Measurements from ENCODE around the gene DNAJC19. TPM values are rescaled to one million over a fixed set of nuclear protein-coding genes. Genes with fewer than 3 reads are reported as not detected.
"Not testable (repeated sequence)": the region's sequence is repeated elsewhere in the genome, so short reads cannot be mapped to it uniquely, and the experiment has no call there.

The DNAJC19 gene
- total RNA-seq, 2 experiments from 2014 or later, result 55.0 to 80.7 TPM

DNA sequence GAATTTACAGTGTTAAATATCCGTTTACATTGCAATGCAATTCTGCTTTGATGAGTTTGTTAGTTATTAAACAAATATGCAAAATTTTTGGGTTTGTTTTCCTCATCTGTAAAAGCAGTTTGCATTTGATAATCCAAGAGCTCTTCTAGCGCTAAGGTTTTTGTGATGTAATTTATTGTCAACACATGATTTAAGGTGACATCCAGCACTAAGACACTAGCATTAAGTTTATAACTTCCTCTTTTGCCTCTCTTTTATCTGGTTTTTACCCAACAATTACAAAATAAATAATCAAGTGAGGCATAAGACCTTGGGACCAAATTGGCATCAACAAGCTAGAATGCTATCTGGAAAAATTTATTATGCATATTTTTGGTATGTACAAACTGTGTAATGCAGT lies 969 bp upstream of the DNAJC19 start:
- H3K27ac Mint-ChIP-seq, result peak overlapping the region; percentile 94
- no peak for ATAC-seq
- peaks cover 6% of the 10 kb centered on the region for H3K27me3 Mint-ChIP-seq
- no peak for DNase-seq
- POLR2A ChIA-PET, result no interaction called here
- CTCF ChIA-PET, result interaction anchor here (1.0 kb wide), 1 partner anchor 29 kb away, joined by 3 read pairs; no protein-coding TSS in a partner anchor
- intact Hi-C loops (cut with DNase I, micrococcal nuclease), result no loop called here
- H3K4me3 Mint-ChIP-seq, result peak overlapping the region; percentile 86
- peaks cover 18% of the 10 kb centered on the region for H3K36me3 Mint-ChIP-seq (ENCODE audit: low read depth)
- H3K9me3 Mint-ChIP-seq (ENCODE audit: low read depth), result no peaks in the 10 kb centered on the region
- H3K4me1 Mint-ChIP-seq, result peaks cover 25% of the 10 kb centered on the region

DNA sequence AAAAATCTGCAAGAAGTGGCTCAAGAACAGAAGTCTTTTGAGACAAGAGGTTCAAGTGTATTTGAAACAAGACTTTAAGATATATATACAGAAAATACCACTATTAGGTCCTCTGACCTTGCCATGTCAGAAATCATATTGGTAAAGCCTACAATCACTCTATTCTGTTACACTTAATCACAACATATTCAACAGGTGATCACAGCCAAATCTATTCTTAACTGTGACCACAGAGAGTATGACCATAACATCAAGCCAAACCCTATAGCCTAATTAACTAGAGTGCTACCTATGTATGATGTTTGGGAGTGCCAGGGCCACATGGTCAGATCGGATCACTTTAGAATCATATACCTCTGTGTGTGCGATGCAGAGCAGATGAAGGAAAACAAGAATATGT lies 2.2 kb downstream of the DNAJC19 start:
- H3K27ac Mint-ChIP-seq, result peak overlapping the region; percentile 20
- H3K4me3 Mint-ChIP-seq, result no peak overlapping the region
- intact Hi-C loops (cut with DNase I, micrococcal nuclease), result loop anchor here in 1 of 2 experiments (10.0 kb wide), 1 partner anchor 383 kb away; the partner anchor contains the start of gene TTC14
- CTCF ChIA-PET, result no interaction called here
- peaks cover 25% of the 10 kb centered on the region for H3K4me1 Mint-ChIP-seq
- DNase-seq, result no peak
- no peaks in the 10 kb centered on the region for H3K27me3 Mint-ChIP-seq
- POLR2A ChIA-PET, result no interaction called here
- H3K9me3 Mint-ChIP-seq (ENCODE audit: low read depth), result no peaks in the 10 kb centered on the region
- no peak for ATAC-seq
- H3K36me3 Mint-ChIP-seq (ENCODE audit: low read depth), result peaks cover 32% of the 10 kb centered on the region

DNA sequence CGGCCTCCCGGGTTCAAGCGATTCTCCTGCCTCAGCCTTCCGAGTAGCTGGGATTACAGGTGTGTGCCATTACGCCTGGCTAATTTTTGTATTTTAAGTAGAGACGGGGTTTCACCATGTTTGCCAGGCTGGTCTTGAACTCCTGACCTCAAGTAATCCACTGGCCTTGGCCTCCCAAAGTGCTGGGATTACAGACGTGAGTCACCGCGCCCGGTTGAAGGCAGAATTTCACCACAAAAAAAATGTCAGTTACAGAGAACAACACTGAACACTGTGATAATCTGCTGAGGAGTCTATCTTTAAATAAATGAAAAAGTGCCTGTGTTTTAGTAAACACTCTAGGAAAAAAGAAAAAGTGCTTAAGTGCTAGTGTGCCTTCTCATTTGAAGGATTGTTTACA lies 3.2 kb downstream of the DNAJC19 start:
- POLR2A ChIA-PET; H3K9me3 Mint-ChIP-seq (ENCODE audit: low read depth); H3K27me3 Mint-ChIP-seq; CTCF ChIA-PET; DNase-seq; H3K4me3 Mint-ChIP-seq; ATAC-seq; H3K27ac Mint-ChIP-seq: not testable (repeated sequence)
- peaks cover 36% of the 10 kb centered on the region for H3K36me3 Mint-ChIP-seq (ENCODE audit: low read depth)
- H3K4me1 Mint-ChIP-seq, result peaks cover 25% of the 10 kb centered on the region
- intact Hi-C loops (cut with DNase I, micrococcal nuclease), result loop anchor here in 1 of 2 experiments (10.0 kb wide), 1 partner anchor 382 kb away; the partner anchor contains the start of gene TTC14

DNA sequence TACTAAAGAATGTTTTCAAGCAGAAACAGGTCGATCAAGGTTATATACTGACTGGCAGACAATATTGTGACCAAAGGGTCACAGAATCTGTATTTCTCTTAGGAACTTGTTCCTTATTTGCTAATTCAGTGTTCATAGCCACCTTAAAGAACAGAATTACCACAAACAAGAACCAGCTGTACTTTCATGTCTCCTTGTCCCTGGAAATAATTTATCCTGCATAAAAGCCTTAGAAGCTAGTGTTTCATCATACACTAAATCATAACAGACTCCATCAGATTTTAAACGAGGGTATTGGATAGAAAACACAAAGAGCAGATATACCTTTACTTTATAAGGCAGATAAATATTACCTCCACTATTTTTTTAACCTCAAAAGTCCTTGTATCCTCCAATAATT lies 6.4 kb downstream of the DNAJC19 start:
- H3K9me3 Mint-ChIP-seq (ENCODE audit: low read depth), result no peaks in the 10 kb centered on the region
- intact Hi-C loops (cut with DNase I, micrococcal nuclease), result loop anchor here in 1 of 2 experiments (10.0 kb wide), 1 partner anchor 378 kb away; the partner anchor contains the start of gene TTC14

DNA sequence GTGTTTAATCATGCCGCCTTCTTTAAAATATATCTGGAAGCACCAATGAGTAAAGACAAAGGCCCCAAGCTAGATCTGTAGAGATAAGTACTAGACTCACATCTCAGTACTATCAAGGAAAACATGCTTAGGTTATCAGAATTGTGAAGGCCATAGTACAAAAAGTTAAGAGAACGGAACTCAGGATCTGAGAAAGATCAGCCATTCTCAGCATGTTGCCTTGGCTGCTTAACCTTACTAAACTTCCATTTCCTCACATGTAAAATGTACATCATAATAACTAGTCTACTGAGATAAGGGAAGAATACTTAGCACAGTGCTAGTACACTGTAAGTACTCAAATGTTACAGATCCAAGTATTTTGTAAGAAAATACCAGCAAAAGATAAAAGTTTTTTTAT lies 7.6 kb downstream of the DNAJC19 start:
- peaks cover 42% of the 10 kb centered on the region for H3K36me3 Mint-ChIP-seq (ENCODE audit: low read depth)

More for the DNA sequence above, 6.4 kb downstream of the DNAJC19 start:
- ChIA-PET CTCF (interaction anchor here (0.6 to 0.9 kb wide), 2 partner anchors 10 to 20 kb away, joined by 3 read pairs; no protein-coding TSS in a partner anchor), POLR2A (no interaction called here)
- Mint-ChIP-seq H3K4me3 (no peak overlapping the region), H3K36me3 (ENCODE audit: low read depth) (peaks cover 43% of the 10 kb centered on the region), H3K27me3 (no peaks in the 10 kb centered on the region), H3K27ac (peak overlapping the region; percentile 58), H3K4me1 (peaks cover 19% of the 10 kb centered on the region)
- DNase-seq (no peak), ATAC-seq (no peak)

GRCh38 chr3:180980611-180981010 lies 8.9 kb downstream of the DNAJC19 start:
- H3K27me3 Mint-ChIP-seq, result no peaks in the 10 kb centered on the region
- DNase-seq, result no peak
- peaks cover 40% of the 10 kb centered on the region for H3K36me3 Mint-ChIP-seq (ENCODE audit: low read depth)
- no peak overlapping the region for H3K4me3 Mint-ChIP-seq
- no peaks in the 10 kb centered on the region for H3K9me3 Mint-ChIP-seq (ENCODE audit: low read depth)
- intact Hi-C loops (cut with DNase I, micrococcal nuclease), result loop anchor here in 1 of 2 experiments (10.0 kb wide), 1 partner anchor 376 kb away; the partner anchor contains the start of gene TTC14
- H3K27ac Mint-ChIP-seq, result peak overlapping the region; percentile 58
- H3K4me1 Mint-ChIP-seq, result no peaks in the 10 kb centered on the region
- CTCF ChIA-PET, result interaction anchor here (0.6 to 0.7 kb wide), 2 partner anchors 1026 to 1704 kb away, joined by 3 to 4 read pairs; no protein-coding TSS in a partner anchor
- POLR2A ChIA-PET, result no interaction called here
- ATAC-seq, result peak; percentile 36

More for the DNA sequence above, 7.6 kb downstream of the DNAJC19 start:
- Mint-ChIP-seq H3K9me3 (ENCODE audit: low read depth) (no peaks in the 10 kb centered on the region), H3K4me3 (no peak overlapping the region), H3K4me1 (peaks cover 6% of the 10 kb centered on the region), H3K27me3 (no peaks in the 10 kb centered on the region), H3K27ac (no peak overlapping the region)
- intact Hi-C loops (cut with DNase I, micrococcal nuclease), result loop anchor here in 1 of 2 experiments (10.0 kb wide), 1 partner anchor 377 kb away; the partner anchor contains the start of gene TTC14
- DNase-seq (no peak), ATAC-seq (no peak)
- POLR2A ChIA-PET, result no interaction called here
- CTCF ChIA-PET, result interaction anchor here (1.0 kb wide), 1 partner anchor 21 kb away, joined by 4 read pairs; no protein-coding TSS in a partner anchor

DNA sequence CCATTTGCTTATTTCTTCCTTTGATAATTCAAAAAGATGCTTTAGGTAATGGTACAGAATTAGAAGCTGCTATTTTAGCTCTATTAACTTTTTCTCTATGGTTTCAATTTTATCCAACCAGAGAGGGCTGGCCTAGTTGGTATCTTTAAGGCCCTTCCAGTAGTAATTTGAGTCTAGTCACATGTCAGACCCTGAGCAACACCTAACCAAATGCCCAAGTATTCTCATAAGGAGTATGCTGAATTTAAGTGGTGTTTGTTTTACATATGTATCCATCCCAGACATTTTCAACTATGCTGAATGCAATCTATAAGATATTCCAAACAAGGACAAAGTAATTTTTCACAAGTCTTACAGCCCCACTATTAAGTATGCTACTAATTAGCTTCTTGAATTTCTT lies 9.6 kb downstream of the DNAJC19 start:
- DNase-seq, result no peak
- Mint-ChIP-seq H3K4me3 (no peak overlapping the region), H3K4me1 (no peaks in the 10 kb centered on the region), H3K36me3 (ENCODE audit: low read depth) (peaks cover 35% of the 10 kb centered on the region), H3K27ac (peak overlapping the region; percentile 13), H3K9me3 (ENCODE audit: low read depth) (no peaks in the 10 kb centered on the region), H3K27me3 (no peaks in the 10 kb centered on the region)
- ChIA-PET POLR2A (no interaction called here), CTCF (interaction anchor here (0.6 kb wide), 1 partner anchor 1026 kb away, joined by 4 read pairs; no protein-coding TSS in a partner anchor)
- ATAC-seq, result no peak
- intact Hi-C loops (cut with DNase I, micrococcal nuclease), result loop anchor here in 1 of 2 experiments (10.0 kb wide), 1 partner anchor 375 kb away; the partner anchor contains the start of gene TTC14

- peaks cover 6% of the 10 kb centered on the region for H3K4me1 Mint-ChIP-seq
- H3K36me3 Mint-ChIP-seq (ENCODE audit: low read depth), result peaks cover 35% of the 10 kb centered on the region
- DNase-seq (no peak), ATAC-seq (no peak)
- ChIA-PET CTCF (no interaction called here), POLR2A (no interaction called here)
- H3K9me3 Mint-ChIP-seq (ENCODE audit: low read depth), result no peaks in the 10 kb centered on the region
- H3K27me3 Mint-ChIP-seq, result no peaks in the 10 kb centered on the region
- H3K27ac Mint-ChIP-seq, result no peak overlapping the region
- intact Hi-C loops (cut with DNase I, micrococcal nuclease), result no loop called here
- H3K4me3 Mint-ChIP-seq, result no peak overlapping the region
Measured at GRCh38 chr3:180977498-180977897, 12.0 kb downstream of the DNAJC19 start.

DNA sequence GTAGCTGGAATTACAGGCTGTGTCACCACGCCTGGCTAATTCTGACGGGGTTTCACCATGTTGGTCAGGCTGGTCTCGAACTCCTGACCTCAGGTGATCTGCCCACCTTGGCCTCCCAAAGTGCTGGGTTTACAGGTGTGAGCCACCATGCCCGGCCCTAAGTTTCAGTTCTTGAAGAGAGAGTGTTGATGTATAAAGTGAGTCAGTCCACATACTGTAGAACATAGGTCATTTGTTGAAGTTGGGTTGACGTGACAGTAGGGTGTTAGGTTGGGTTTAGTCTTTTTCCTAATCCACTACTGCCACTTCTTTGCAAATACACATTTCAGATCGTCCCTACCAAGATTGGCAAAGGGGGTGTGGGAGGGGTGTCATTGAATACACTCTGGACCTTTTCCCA lies 15.2 kb downstream of the DNAJC19 start:
- DNase-seq, result no peak
- Mint-ChIP-seq H3K27me3 (no peaks in the 10 kb centered on the region), H3K4me1 (peaks cover 6% of the 10 kb centered on the region), H3K27ac (no peak overlapping the region), H3K36me3 (ENCODE audit: low read depth) (peaks cover 38% of the 10 kb centered on the region), H3K9me3 (ENCODE audit: low read depth) (no peaks in the 10 kb centered on the region), H3K4me3 (no peak overlapping the region)
- CTCF ChIA-PET, result no interaction called here
- POLR2A ChIA-PET, result no interaction called here
- intact Hi-C loops (cut with DNase I, micrococcal nuclease), result no loop called here
- peak; percentile 33 for ATAC-seq

DNA sequence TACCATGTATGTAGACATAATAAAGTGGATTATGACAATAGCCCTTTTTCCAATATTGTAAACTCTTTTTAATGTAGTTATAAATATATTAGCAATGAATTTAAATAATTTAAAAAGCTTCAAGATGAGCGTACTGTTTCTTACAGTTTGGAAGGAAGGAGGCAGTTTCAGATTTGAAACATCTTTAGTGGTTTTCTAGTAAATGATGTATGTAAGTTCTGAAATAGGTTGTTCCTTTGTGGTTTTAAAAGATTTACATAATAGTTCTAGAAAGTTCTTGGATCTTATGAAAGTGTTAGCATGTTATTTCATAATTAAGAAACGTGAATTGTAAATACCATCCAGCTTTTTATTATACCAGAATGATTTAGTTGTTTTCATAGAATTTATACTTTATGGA lies 16.0 kb downstream of the DNAJC19 start:
- intact Hi-C loops (cut with DNase I, micrococcal nuclease), result no loop called here
- ATAC-seq, result no peak
- no peaks in the 10 kb centered on the region for H3K27me3 Mint-ChIP-seq
- H3K27ac Mint-ChIP-seq, result no peak overlapping the region
- CTCF ChIA-PET, result interaction anchor here (1.9 kb wide), 1 partner anchor 11 kb away, joined by 11 read pairs; no protein-coding TSS in a partner anchor
- H3K9me3 Mint-ChIP-seq (ENCODE audit: low read depth), result no peaks in the 10 kb centered on the region
- H3K36me3 Mint-ChIP-seq (ENCODE audit: low read depth), result peaks cover 39% of the 10 kb centered on the region
- DNase-seq, result no peak
- peaks cover 6% of the 10 kb centered on the region for H3K4me1 Mint-ChIP-seq
- H3K4me3 Mint-ChIP-seq, result no peak overlapping the region
- POLR2A ChIA-PET, result no interaction called here

DNA sequence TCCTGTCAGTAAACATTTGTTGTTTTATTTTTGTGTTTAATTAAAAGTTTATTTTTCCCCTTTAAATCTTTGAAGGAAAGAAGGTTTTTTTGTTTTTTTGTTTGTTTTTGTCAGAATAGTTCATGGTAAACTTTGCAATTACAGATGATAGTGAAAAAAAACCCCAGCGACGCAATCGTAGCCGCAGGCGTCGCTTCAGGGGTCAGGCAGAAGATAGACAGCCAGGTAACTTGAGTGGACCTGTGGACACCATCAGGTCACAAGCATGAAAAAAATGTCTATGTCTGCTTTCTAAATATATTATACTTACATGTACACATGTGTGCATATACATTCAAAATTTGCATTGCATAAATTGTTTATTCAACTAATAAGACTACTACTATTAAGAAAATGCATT lies 18.6 kb downstream of the DNAJC19 start:
- H3K27ac Mint-ChIP-seq, result no peak overlapping the region
- H3K36me3 Mint-ChIP-seq (ENCODE audit: low read depth), result peaks cover 36% of the 10 kb centered on the region
- H3K27me3 Mint-ChIP-seq, result no peaks in the 10 kb centered on the region
- no peak for DNase-seq
- peaks cover 6% of the 10 kb centered on the region for H3K4me1 Mint-ChIP-seq
- no peak for ATAC-seq
- no peaks in the 10 kb centered on the region for H3K9me3 Mint-ChIP-seq (ENCODE audit: low read depth)
- no peak overlapping the region for H3K4me3 Mint-ChIP-seq
- ChIA-PET CTCF (no interaction called here), POLR2A (no interaction called here)
- intact Hi-C loops (cut with DNase I, micrococcal nuclease), result no loop called here

DNA sequence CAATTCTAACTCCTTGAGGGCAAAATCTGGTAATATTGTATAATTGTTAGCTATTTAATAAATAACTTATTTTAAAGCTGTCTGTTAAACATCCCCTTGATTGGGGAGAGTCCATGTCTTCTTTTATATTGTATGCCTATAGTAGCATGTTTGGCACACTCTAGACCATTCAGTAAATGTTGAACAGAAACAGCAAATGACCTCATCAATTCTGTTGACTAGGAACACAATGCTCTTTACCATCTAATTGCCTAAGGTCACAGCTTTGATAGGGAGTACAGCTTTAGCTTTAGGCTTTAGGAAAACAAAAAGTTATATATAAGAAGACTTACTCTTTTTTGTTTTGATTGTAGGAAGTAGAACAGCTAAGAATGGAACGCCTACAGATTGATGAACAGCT lies 27.0 kb downstream of the DNAJC19 start:
- ChIA-PET POLR2A (no interaction called here), CTCF (interaction anchor here (1.1 to 1.2 kb wide), 2 partner anchors 10 to 21 kb away, joined by 3 to 11 read pairs; no protein-coding TSS in a partner anchor)
- ATAC-seq (no peak), DNase-seq (no peak)
- Mint-ChIP-seq H3K36me3 (ENCODE audit: low read depth) (peaks cover 43% of the 10 kb centered on the region), H3K27me3 (no peaks in the 10 kb centered on the region), H3K4me1 (peaks cover 26% of the 10 kb centered on the region), H3K4me3 (no peak overlapping the region), H3K27ac (no peak overlapping the region), H3K9me3 (ENCODE audit: low read depth) (no peaks in the 10 kb centered on the region)
- intact Hi-C loops (cut with DNase I, micrococcal nuclease), result no loop called here
